Upper lobe of right lung (tissue), 1 donor: ENCODE measurements around the gene PGM5. TPM values are rescaled to one million over a fixed set of nuclear protein-coding genes. Genes with fewer than 3 reads are reported as not detected.
A peak's percentile ranks its signal among the peaks of the same experiment; 100 is the strongest.

ENCODE experiments used
- ATAC-seq: fragments of 200-7000 bp; cut with Tn5 transposase; one replicate; pipeline ENCODE4 v1.9.1; 2020; ENCODE audit warnings: mild to moderate bottlenecking, moderate library complexity
- DNase-seq: peaks from one replicate; pipeline ENCODE4 v3.0.0-alpha.2; 2020
- H3K27ac ChIP-seq: fragments of 200-600 bp; one replicate; pipeline ENCODE4 v1.8.0; 2022
- H3K27me3 ChIP-seq: fragments of 200-600 bp; one replicate; pipeline ENCODE4 v1.8.0; 2022; ENCODE audit warnings: mild to moderate bottlenecking
- H3K36me3 ChIP-seq: fragments of 200-600 bp; one replicate; pipeline ENCODE4 v1.8.0; 2022
- H3K4me1 ChIP-seq: fragments of 200-600 bp; one replicate; pipeline ENCODE4 v1.8.0; 2022
- H3K4me3 ChIP-seq: fragments of 200-600 bp; one replicate; pipeline ENCODE4 v1.8.0; 2022; ENCODE audit warnings: mild to moderate bottlenecking
- H3K9me3 ChIP-seq: fragments of 200-600 bp; one replicate; pipeline ENCODE4 v1.8.0; 2022
- intact Hi-C: fragments of 100-400 bp; cut with DNase I; formaldehyde crosslinking; loops from one replicate; pipeline ENCODE4 v1.11.0; 2022
- total RNA-seq: library from RNA; stranded (reverse); fragmentation: NEBNext Ultra II Directional; extraction: Animal tissue kit (Norgen Biotek cat#: 25700); gene quantifications from one replicate; pipeline ENCODE4 v1.2.1, GENCODE V29; 2021
- TF ChIP-seq, protein P1 (sequence below): fragments of 200-600 bp; IDR thresholded peaks from one replicate; pipeline ENCODE4 v1.8.0; 2022; ENCODE audit warnings: antibody characterized with exemption
- donor health status: DM: no; HTN: yes; CAD: no; lungs with severe emphysema.

PGM5 gene
- total RNA-seq, 1 donor from 2014 or later, result 25.0 TPM

DNA sequence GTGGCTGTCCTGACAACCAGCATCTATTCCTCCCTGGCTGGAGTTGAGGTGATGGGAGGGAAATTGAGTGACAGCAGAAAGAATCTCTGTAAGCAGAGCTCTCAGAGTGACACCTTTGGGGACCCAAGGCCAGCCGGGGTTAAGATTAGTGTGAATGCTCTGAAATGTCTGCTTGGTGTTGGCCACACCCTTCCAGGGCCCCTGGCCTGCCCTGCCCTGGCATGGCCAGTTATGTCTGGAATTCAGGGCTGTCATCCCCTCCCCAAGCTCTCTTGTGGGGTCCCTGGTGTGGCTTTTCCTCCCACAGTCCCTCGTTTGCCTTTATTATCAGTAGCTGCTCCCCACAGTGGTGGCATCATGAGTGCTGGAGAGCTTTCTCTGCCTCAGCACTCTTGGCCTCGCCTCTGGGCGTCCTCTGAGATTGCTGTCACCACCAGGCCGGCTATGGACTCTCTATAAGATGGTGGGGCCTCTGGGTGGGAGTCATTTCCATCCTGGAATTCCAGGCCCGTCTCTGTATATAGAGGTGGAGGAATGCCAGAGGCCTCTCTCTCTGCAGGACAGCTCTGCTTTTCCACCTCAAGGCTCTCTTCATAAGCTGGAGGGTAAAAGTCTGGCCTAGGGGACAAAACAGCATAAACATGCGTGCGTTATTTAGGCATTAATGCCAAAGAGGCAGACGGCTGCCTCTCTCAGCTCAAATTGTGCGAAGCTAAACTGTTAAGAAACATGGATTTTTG lies 180.6 kb downstream of the PGM5 start:
- no peak for DNase-seq
- no peaks in the 10 kb centered on the region for H3K27me3 ChIP-seq
- TF ChIP-seq, protein P1, sequence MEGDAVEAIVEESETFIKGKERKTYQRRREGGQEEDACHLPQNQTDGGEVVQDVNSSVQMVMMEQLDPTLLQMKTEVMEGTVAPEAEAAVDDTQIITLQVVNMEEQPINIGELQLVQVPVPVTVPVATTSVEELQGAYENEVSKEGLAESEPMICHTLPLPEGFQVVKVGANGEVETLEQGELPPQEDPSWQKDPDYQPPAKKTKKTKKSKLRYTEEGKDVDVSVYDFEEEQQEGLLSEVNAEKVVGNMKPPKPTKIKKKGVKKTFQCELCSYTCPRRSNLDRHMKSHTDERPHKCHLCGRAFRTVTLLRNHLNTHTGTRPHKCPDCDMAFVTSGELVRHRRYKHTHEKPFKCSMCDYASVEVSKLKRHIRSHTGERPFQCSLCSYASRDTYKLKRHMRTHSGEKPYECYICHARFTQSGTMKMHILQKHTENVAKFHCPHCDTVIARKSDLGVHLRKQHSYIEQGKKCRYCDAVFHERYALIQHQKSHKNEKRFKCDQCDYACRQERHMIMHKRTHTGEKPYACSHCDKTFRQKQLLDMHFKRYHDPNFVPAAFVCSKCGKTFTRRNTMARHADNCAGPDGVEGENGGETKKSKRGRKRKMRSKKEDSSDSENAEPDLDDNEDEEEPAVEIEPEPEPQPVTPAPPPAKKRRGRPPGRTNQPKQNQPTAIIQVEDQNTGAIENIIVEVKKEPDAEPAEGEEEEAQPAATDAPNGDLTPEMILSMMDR, result no peak
- no peak overlapping the region for H3K4me3 ChIP-seq
- H3K27ac ChIP-seq, result peak overlapping the region; percentile 58
- no peaks in the 10 kb centered on the region for H3K36me3 ChIP-seq
- intact Hi-C loops, result no loop called here
- peaks cover 8% of the 10 kb centered on the region for H3K4me1 ChIP-seq
- H3K9me3 ChIP-seq, result no peaks in the 10 kb centered on the region
- no peak for ATAC-seq

DNA sequence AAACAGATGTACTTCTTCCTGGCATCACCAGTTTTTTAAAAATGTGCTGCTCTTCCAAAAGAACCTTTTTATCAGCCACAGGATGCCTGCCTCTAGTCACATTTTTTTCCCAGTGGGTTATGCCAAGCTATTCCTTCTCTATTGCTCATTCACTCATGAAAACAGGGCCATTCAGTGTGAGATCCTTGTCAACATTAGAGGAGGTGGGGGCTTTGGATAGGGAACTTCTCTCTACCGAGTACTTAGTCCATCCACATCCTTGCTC lies 181.1 kb downstream of the PGM5 start:
- TF ChIP-seq, protein P1, result no peak
- ATAC-seq (no peak), DNase-seq (no peak)
- H3K4me1 ChIP-seq, result peaks cover 8% of the 10 kb centered on the region
- H3K36me3 ChIP-seq, result no peaks in the 10 kb centered on the region
- intact Hi-C loops, result no loop called here
- no peaks in the 10 kb centered on the region for H3K27me3 ChIP-seq
- H3K9me3 ChIP-seq, result no peaks in the 10 kb centered on the region
- peak overlapping the region; percentile 36 for H3K27ac ChIP-seq
- no peak overlapping the region for H3K4me3 ChIP-seq

DNA sequence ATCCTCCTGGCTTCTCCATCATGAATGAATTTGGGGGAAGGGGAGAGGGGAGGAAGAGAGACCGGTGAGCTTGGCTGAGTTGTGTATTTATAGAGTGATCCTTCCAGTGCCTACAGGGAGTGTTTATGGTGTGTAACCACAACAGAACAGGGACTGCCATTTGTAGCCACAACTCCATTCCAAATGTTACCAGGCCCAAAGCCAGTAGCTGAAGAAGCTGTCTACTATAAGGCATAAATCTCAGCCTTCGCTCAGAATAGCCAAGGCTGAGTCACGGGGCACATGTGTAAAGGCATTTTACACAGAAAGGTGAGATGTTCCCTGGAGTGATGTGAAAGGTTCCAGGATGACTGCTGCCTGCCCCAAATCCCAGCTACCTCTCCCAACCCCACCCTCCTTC lies 181.8 kb downstream of the PGM5 start:
- Histone ChIP-seq H3K27ac (peak overlapping the region; percentile 36), H3K4me1 (peaks cover 8% of the 10 kb centered on the region), H3K27me3 (no peaks in the 10 kb centered on the region), H3K36me3 (no peaks in the 10 kb centered on the region), H3K9me3 (no peaks in the 10 kb centered on the region), H3K4me3 (no peak overlapping the region)
- intact Hi-C loops, result no loop called here
- TF ChIP-seq, protein P1, result no peak
- ATAC-seq (no peak), DNase-seq (no peak)

DNA sequence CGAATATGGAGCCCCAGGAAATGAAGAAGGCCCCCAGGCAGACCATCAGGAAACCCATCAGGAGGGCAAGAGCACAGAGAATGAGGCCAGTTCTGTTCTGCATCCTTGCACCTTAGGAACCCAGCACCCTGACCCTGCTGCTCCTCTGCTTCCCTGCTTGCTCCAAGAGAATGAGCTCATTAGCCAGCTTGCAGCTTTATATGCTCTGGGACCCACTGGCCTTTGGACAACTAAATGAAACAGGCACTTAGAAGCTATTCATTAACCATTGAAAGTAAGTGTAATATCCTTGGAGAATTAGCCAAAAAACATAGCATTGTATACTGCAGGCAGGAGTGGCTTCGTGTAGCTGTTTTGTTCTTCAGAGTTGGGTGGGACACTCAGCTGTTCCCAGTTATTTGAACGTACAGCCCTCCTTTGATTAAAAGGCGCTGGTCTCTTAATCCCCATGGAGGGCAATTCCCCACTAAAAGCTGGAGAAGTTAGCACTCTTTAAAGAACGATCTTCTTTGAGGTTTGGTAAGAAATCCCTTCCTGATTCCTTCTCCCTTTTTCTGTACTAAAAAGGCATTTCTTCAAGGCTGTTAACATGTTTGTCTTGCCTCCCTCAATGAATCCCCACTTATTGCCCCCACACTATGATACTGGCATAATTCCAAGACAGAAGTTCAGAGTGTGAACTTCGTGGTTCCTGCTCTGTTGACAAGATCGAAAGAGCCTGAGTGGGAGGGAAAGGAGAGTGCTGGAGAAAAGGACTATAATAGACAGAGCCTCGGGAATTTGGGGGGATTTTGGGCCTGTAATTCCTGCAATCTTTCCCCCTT lies 184.5 kb downstream of the PGM5 start, which contains the start of gene TMEM252:
TSS of gene TMEM252 (minus strand) at position 172 of the 824 bp plus-strand sequence. CDS start at position 103, 69 bp downstream.
- H3K36me3 ChIP-seq, result no peaks in the 10 kb centered on the region
- H3K27me3 ChIP-seq, result no peaks in the 10 kb centered on the region
- H3K4me1 ChIP-seq, result peaks cover 8% of the 10 kb centered on the region
- H3K4me3 ChIP-seq, result no peak within 1 kb of the TSS
- DNase-seq (no peak), ATAC-seq (peak; percentile 31)
- H3K27ac ChIP-seq, result no peak within 1 kb of the TSS
- intact Hi-C loops, result no loop called here
- TF ChIP-seq, protein P1, result no peak
- no peaks in the 10 kb centered on the region for H3K9me3 ChIP-seq

DNA sequence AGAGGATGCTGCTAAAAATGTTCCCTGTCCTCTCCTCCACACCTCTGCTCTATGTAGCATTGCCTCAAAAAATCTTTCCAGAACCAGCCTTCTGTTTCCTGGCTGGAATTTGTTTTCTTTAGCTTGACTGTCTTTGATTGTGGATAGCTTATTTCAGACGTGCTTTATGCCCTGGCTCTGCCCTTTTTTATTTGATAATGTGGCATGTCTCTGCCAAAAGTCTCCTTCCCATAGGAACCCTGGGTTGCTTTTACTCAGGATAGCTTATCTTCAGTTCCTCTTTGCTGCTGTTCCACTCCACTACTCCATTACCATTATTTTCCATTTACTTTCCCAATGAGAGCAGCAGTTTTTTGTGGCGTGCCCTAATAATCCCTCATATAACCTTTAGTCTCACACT lies 185.2 kb downstream of the PGM5 start:
- Histone ChIP-seq H3K36me3 (no peaks in the 10 kb centered on the region), H3K9me3 (no peaks in the 10 kb centered on the region), H3K27me3 (no peaks in the 10 kb centered on the region), H3K4me1 (peaks cover 8% of the 10 kb centered on the region), H3K27ac (no peak overlapping the region), H3K4me3 (no peak overlapping the region)
- TF ChIP-seq, protein P1, result no peak
- intact Hi-C loops, result no loop called here
- ATAC-seq (no peak), DNase-seq (no peak)
